K562 (cell line): ENCODE results near the gene SLAMF7. TPM values are rescaled to one million over a fixed set of nuclear protein-coding genes. Genes with fewer than 3 reads are reported as not detected.
A peak's percentile ranks its signal among the peaks of the same experiment; 100 is the strongest.

Experiments used
- ATAC-seq: fragments of 200-7000 bp; cut with Tn5 transposase; 3 replicates; pipeline ENCODE4 v1.9.1; 2020; ENCODE audit warnings: moderate library complexity
- BruUV-seq: library from RNA; stranded (reverse); fragments of 400-500 nt; replicated peaks from 2 replicates; lab custom pipeline; 2021; lab: Mats Ljungman, UMichigan
- CTCF ChIA-PET: fragments of 300-600 bp; formaldehyde crosslinking; extraction: SDS; loops from one replicate; lab custom pipeline; 2021; ENCODE audit warnings: low intra/inter-chr PET ratio; lab: Yijun Ruan, JAX
- POLR2A ChIA-PET: fragments of 300-600, 350-650 bp; sonication (Branson Sonifier 250); formaldehyde crosslinking; extraction: SDS; loops from one replicate; lab custom pipeline; 2021; ENCODE audit warnings: antibody characterized with exemption, inconsistent platforms; lab: Yijun Ruan, JAX
- DNase-seq, 4 experiments: peaks; one replicate each; pipeline versions ENCODE4 v3.0.0 to v3.0.0-alpha.2; 2011 to 2018; ENCODE audit warnings: low spot score in 3 of 4, mixed read lengths in 3 of 4; ENCODE audit errors: extremely low read depth in 1 of 4
- FAIRE-seq: peaks from 2 replicates; lab custom pipeline; 2011; peaks lifted over from hg19 to GRCh38; lab: Jason Lieb, UNC
- H2AFZ ChIP-seq: 2 replicates; pipeline ENCODE4 v1.6.0; 2011; ENCODE audit warnings: low read depth, low read length, control low read depth, inconsistent platforms
- H3K27ac ChIP-seq: fragments of 200-600 bp; 3 replicates; pipeline ENCODE4 v1.8.0; 2011; ENCODE audit warnings: low read depth, mild to moderate bottlenecking, control low read depth, inconsistent platforms, low read length, moderate library complexity, mixed read lengths; ENCODE audit errors: extremely low read depth
- H3K27me3 ChIP-seq, 2 experiments: fragments of 300-600 bp in 1 of 2; 2 replicates in 1 of 2; 3 replicates in 1 of 2; pipeline versions ENCODE4 v1.6.0 to v1.8.0; 2011; ENCODE audit warnings: inconsistent platforms in 2 of 2, low read length in 2 of 2, mild to moderate bottlenecking in 1 of 2, mixed read lengths in 1 of 2, moderate library complexity in 1 of 2; ENCODE audit not compliant: control insufficient read depth in 2 of 2, insufficient read depth in 2 of 2
- H3K36me3 ChIP-seq: fragments of 300-600 bp; 3 replicates; pipeline ENCODE4 v1.8.0; 2011; ENCODE audit warnings: mild to moderate bottlenecking, low read length, inconsistent platforms; ENCODE audit not compliant: control insufficient read depth, insufficient read depth
- H3K4me1 ChIP-seq, 2 experiments: fragments of 200-600 bp in 1 of 2; replicated peaks in 1 of 2; 2 replicates in 1 of 2; 3 replicates in 1 of 2; pipeline versions ENCODE4 v1.5.1 to v1.8.0; 2011; ENCODE audit warnings: inconsistent platforms in 2 of 2, low read length in 2 of 2, mild to moderate bottlenecking in 1 of 2, mixed read lengths in 1 of 2, moderate library complexity in 1 of 2; ENCODE audit not compliant: control insufficient read depth in 2 of 2, insufficient read depth in 2 of 2
- H3K4me2 ChIP-seq: 2 replicates; pipeline ENCODE4 v1.6.1; 2011; ENCODE audit warnings: low read length, control low read depth, inconsistent platforms, mixed read lengths; ENCODE audit not compliant: insufficient read depth
- H3K4me3 ChIP-seq: fragments of 200-600 bp; sonication (generic), shearing (Covaris generic); 2 replicates; pipeline ENCODE4 v1.5.1; 2016; ENCODE audit warnings: control low read depth, inconsistent platforms
- H3K79me2 ChIP-seq: fragments of 200-600 bp; 3 replicates; pipeline ENCODE4 v1.8.0; 2011; ENCODE audit warnings: low read length, inconsistent platforms; ENCODE audit not compliant: control insufficient read depth, insufficient read depth
- H3K9ac ChIP-seq, 2 experiments: 2 replicates each; pipeline versions ENCODE4 v1.6.0 to v1.6.1; 2011; ENCODE audit warnings: low read depth in 2 of 2, low read length in 2 of 2, control low read depth in 1 of 2, inconsistent platforms in 1 of 2, mild to moderate bottlenecking in 1 of 2, mixed read lengths in 1 of 2; ENCODE audit not compliant: insufficient read depth in 1 of 2
- H3K9me1 ChIP-seq: one replicate; pipeline ENCODE4 v1.6.0; 2011; ENCODE audit warnings: inconsistent platforms, mild to moderate bottlenecking, low read length, moderate library complexity; ENCODE audit not compliant: control insufficient read depth, insufficient read depth
- H3K9me3 ChIP-seq: replicated peaks from 2 replicates; pipeline ENCODE4 v1.5.1; 2011; ENCODE audit warnings: low read depth, low read length, inconsistent platforms; ENCODE audit not compliant: control insufficient read depth, insufficient read depth
- H4K20me1 ChIP-seq: replicated peaks from 2 replicates; pipeline ENCODE4 v1.6.1; 2011; ENCODE audit warnings: low read length, inconsistent platforms, mixed read lengths; ENCODE audit not compliant: control insufficient read depth, insufficient read depth
- BDP1 ChIP-seq: IDR thresholded peaks from 3 replicates; pipeline ENCODE4 v1.6.1; 2011; ENCODE audit not compliant: insufficient read length, insufficient read depth
- BRD9 ChIP-seq: fragments of 450-650 bp; IDR thresholded peaks from 2 replicates; pipeline ENCODE4 v1.6.1; 2018; ENCODE audit warnings: low read depth; ENCODE audit not compliant: partially characterized antibody
- CEBPB ChIP-seq: fragments of 450-650 bp; IDR thresholded peaks from 2 replicates; pipeline ENCODE4 v1.6.1; 2016; ENCODE audit warnings: missing genetic modification characterization, missing compliant biosample characterization
- NFYB ChIP-seq: IDR thresholded peaks from 2 replicates; pipeline ENCODE4 v1.6.1; 2011; ENCODE audit warnings: mild to moderate bottlenecking, moderate library complexity; ENCODE audit not compliant: insufficient read length; ENCODE audit errors: extremely low read depth
- OTX1 ChIP-seq: fragments of 450-650 bp; formaldehyde crosslinking; IDR thresholded peaks from 2 replicates; pipeline ENCODE4 v1.4.0; 2022; ENCODE audit warnings: mild to moderate bottlenecking
- RBM22 ChIP-seq: fragments of 200-400 bp; formaldehyde crosslinking; IDR thresholded peaks from 2 replicates; pipeline ENCODE4 v1.6.1; 2018; ENCODE audit warnings: low read length, low read depth; ENCODE audit not compliant: poor library complexity, severe bottlenecking
- SNRNP70 ChIP-seq: fragments of 200-400 bp; formaldehyde crosslinking; optimal IDR thresholded peaks from 2 replicates; pipeline ENCODE3; 2017; ENCODE audit warnings: low read depth, low read length
- ZFPM2 ChIP-seq: fragments of 250-450 bp; sonication (Bioruptor Pico); IDR thresholded peaks from 2 replicates; pipeline ENCODE4 v1.5.1; 2022; ENCODE audit warnings: mild to moderate bottlenecking
- ZNF717 ChIP-seq: fragments of 250-450 bp; sonication (Bioruptor Pico); IDR thresholded peaks from 2 replicates; pipeline ENCODE4 v1.5.0; 2021
- WGBS: fragments of 100-300 bp; shearing (Covaris generic); methylation state at CpG from one replicate; pipeline ENCODE4 v1.1.6; 2016; ENCODE audit warnings: low coverage, mixed read lengths; ENCODE audit not compliant: insufficient coverage; ENCODE audit errors: missing lambda C conversion rate; 5-methylcytosine and 5-hydroxymethylcytosine counted together
- in situ Hi-C: fragments of 300-500 bp; cut with MboI; formaldehyde crosslinking; loops from 4 replicates; pipeline ENCODE4 v1.15.0; 2018; ENCODE audit warnings: inconsistent platforms, mixed read lengths
- intact Hi-C: fragments of 100-400 bp; cut with micrococcal nuclease; formaldehyde crosslinking; loops from 2 replicates; pipeline ENCODE4 v1.14.2; 2022
- polyA plus RNA-seq, 8 experiments: library from polyadenylated mRNA; depleted of rRNA in 4 of 8; stranded (reverse) in 5 of 8; unstranded in 3 of 8; fragments of >200 nt; fragmentation: Nextera tagmentation in 2 of 8; fragmentation: Illumina TruSeq in 1 of 8; extraction: Ambion mirVana in 2 of 8; extraction: Trizol in 1 of 8; gene quantifications; 2 replicates each; pipeline versions ENCODE4 v1.2.1 to v1.2.3, GENCODE V29; 2011 to 2014; ENCODE audit warnings: inconsistent platforms in 1 of 8, missing spikeins in 1 of 8
- total RNA-seq, 7 experiments: library from RNA; depleted of rRNA in 6 of 7; stranded (reverse); fragments of >200 nt in 6 of 7; fragmentation: Illumina TruSeq in 2 of 7; extraction: Trizol in 2 of 7; gene quantifications; 2 replicates each; pipeline versions ENCODE4 v1.2.1 to v1.2.3, GENCODE V29; 2011 to 2021; ENCODE audit warnings: low replicate concordance in 1 of 7
- TF ChIP-seq, protein P1 (sequence below): fragments of 250-450 bp; sonication (Bioruptor Pico); IDR thresholded peaks from 2 replicates; pipeline ENCODE4 v1.4.0; 2020
- TF ChIP-seq, protein P2 (sequence below): fragments of 450-650 bp; IDR thresholded peaks from 2 replicates; pipeline ENCODE4 v1.6.1; 2014; ENCODE audit warnings: low read depth, mild to moderate bottlenecking, moderate library complexity, borderline replicate concordance
- TF ChIP-seq, protein P3 (sequence below): sonication (generic); formaldehyde crosslinking; IDR thresholded peaks from 2 replicates; pipeline ENCODE4 v1.8.1; 2023; ENCODE audit warnings: mild to moderate bottlenecking, missing genetic modification reagents, moderate library complexity
- TF ChIP-seq, protein P4 (sequence below): fragments of 450-650 bp; conservative IDR thresholded peaks from 2 replicates; pipeline ENCODE4 v1.6.1; 2016; ENCODE audit warnings: missing genetic modification characterization, low read depth, mild to moderate bottlenecking, control low read depth, missing compliant biosample characterization

The SLAMF7 gene
- total and polyA plus RNA-seq, 9 of the 15 experiments (the other 6 are each of a cell fraction or from before 2014, with no cell fraction given), result 0.11 to 1.2 (median 0.22) TPM; not detected in 2

DNA sequence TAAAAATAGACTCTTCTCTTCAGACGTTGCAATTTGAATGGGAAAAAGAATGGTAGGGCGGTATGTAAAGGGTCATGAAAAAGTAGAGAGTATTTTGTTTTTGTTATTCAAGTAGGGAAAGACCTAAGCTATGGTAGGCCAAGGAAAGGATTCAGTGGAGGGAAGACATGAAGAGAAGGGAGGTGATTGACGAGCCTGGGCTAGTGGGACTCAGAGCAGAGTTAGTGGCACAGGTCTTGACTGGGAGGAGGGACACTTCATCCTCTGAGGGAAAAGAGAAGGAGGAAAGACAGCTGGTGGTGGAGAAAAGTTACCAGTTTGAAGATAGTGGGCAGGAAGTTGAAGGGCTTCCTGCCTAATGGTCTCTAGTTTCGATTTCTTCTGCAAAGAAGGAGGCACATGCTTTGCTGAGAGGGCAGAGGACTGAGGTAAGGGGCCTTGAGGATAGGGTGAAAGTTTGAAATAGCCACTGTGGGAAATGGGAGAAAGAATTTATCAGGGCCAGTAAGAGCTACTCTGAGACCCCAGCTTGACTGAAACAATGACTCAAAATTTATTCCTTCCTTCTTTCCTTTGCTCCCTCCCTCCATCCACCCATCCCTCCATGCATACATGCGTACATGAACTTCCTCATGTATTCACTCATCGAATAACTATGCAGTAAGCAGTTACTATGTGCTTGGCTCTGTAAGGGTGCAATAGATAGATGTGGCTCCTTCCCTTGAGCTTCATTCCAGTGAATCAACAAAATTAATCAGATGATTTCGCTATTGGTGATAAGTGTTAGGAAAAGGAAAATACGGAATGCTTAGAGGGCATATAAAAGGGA, 31.6 kb upstream of the SLAMF7 start (continued):
- TF ChIP-seq, protein P1, sequence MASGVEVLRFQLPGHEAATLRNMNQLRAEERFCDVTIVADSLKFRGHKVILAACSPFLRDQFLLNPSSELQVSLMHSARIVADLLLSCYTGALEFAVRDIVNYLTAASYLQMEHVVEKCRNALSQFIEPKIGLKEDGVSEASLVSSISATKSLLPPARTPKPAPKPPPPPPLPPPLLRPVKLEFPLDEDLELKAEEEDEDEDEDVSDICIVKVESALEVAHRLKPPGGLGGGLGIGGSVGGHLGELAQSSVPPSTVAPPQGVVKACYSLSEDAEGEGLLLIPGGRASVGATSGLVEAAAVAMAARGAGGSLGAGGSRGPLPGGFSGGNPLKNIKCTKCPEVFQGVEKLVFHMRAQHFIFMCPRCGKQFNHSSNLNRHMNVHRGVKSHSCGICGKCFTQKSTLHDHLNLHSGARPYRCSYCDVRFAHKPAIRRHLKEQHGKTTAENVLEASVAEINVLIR (CRISPR knock-in tag), result no peak
- TF ChIP-seq NFYB (no peak), OTX1 (CRISPR knock-in tag) (0 out of 2 replicates have a peak, but pooled peaks have one; percentile 33)
- TF ChIP-seq, protein P2, sequence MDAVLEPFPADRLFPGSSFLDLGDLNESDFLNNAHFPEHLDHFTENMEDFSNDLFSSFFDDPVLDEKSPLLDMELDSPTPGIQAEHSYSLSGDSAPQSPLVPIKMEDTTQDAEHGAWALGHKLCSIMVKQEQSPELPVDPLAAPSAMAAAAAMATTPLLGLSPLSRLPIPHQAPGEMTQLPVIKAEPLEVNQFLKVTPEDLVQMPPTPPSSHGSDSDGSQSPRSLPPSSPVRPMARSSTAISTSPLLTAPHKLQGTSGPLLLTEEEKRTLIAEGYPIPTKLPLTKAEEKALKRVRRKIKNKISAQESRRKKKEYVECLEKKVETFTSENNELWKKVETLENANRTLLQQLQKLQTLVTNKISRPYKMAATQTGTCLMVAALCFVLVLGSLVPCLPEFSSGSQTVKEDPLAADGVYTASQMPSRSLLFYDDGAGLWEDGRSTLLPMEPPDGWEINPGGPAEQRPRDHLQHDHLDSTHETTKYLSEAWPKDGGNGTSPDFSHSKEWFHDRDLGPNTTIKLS, result no peak
- TF ChIP-seq, all 486 proteins: peak for 5

DNA sequence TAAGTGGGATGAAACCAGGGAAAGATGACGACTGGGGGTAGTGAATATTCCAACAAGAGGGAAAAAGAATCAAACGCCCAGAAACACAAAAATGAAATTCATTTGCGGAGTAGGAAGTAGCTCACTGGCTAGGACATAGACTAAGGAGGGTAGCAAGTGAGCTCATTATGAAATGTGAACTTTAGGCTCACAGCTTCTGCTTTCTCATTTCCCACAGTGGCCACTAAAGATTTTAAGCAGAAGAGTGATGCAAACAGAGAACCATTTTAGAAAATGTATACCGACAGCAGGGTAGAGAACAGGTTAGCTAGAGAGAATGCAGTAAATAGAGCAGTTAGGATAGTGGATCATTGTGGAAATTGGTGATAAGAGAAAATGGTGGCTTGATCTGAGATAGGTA, 30.9 kb upstream of the SLAMF7 start:
- DNase-seq, result no peak
- no peak overlapping the region for H3K4me2 ChIP-seq
- no peaks in the 10 kb centered on the region for H4K20me1 ChIP-seq
- FAIRE-seq, result no peak
- H3K36me3 ChIP-seq, result no peaks in the 10 kb centered on the region
- H3K4me1 ChIP-seq, result no peaks in the 10 kb centered on the region; a peak in 1 of 5 replicates
- no peak overlapping the region for H3K27ac ChIP-seq
- in situ Hi-C loops, result no loop called here
- no peak overlapping the region for H3K4me3 ChIP-seq
- ChIA-PET POLR2A (interaction anchor here (0.6 to 0.9 kb wide), 2 partner anchors 18 to 450 kb away, joined by 3 read pairs; no protein-coding TSS in a partner anchor), CTCF (interaction anchor here (0.7 kb wide), 1 partner anchor 113 kb away, joined by 3 read pairs; no protein-coding TSS in a partner anchor)
- no peaks in the 10 kb centered on the region for H3K9me3 ChIP-seq
- peaks cover 24 to 26% of the 10 kb centered on the region in 2 experiments for H3K27me3 ChIP-seq
- BruUV-seq, result no TSS peak
- intact Hi-C loops, result no loop called here
- no peak overlapping the region for H3K9ac ChIP-seq
- ATAC-seq, result no peak
- H2AFZ ChIP-seq, result no peak overlapping the region
- H3K79me2 ChIP-seq, result no peaks in the 10 kb centered on the region
- H3K9me1 ChIP-seq, result no peaks in the 10 kb centered on the region
- 1% methylated on average over 4 of the region's 4 CpGs for WGBS
- TF ChIP-seq ZFPM2 (CRISPR knock-in tag) (no peak), ZNF717 (no peak), RBM22 (no peak), SNRNP70 (no peak), BRD9 (no peak), BDP1 (no peak), CEBPB (no peak)
- TF ChIP-seq, protein P3, sequence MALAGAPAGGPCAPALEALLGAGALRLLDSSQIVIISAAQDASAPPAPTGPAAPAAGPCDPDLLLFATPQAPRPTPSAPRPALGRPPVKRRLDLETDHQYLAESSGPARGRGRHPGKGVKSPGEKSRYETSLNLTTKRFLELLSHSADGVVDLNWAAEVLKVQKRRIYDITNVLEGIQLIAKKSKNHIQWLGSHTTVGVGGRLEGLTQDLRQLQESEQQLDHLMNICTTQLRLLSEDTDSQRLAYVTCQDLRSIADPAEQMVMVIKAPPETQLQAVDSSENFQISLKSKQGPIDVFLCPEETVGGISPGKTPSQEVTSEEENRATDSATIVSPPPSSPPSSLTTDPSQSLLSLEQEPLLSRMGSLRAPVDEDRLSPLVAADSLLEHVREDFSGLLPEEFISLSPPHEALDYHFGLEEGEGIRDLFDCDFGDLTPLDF (CRISPR knock-in tag), result no peak
- TF ChIP-seq, protein P4, sequence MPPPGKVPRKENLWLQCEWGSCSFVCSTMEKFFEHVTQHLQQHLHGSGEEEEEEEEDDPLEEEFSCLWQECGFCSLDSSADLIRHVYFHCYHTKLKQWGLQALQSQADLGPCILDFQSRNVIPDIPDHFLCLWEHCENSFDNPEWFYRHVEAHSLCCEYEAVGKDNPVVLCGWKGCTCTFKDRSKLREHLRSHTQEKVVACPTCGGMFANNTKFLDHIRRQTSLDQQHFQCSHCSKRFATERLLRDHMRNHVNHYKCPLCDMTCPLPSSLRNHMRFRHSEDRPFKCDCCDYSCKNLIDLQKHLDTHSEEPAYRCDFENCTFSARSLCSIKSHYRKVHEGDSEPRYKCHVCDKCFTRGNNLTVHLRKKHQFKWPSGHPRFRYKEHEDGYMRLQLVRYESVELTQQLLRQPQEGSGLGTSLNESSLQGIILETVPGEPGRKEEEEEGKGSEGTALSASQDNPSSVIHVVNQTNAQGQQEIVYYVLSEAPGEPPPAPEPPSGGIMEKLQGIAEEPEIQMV, result no peak
